Adrenal gland (tissue), 12 donors: ENCODE data around the gene AMFR. TPM values are rescaled to one million over a fixed set of nuclear protein-coding genes. Genes with fewer than 3 reads are reported as not detected.

Experiments
- DNase-seq, 7 donors: peaks; one replicate each; pipeline ENCODE4 v3.0.0-alpha.2; 2019 to 2020
- H3K27ac ChIP-seq, 5 donors: fragments of 200-600 bp; sonication (generic) in 4 of 5; 1 replicate in 3 of 5; 2 replicates in 2 of 5; pipeline versions ENCODE4 v1.5.1 to v1.8.0; 2016 to 2020; ENCODE audit warnings: mild to moderate bottlenecking in 1 of 5
- H3K27me3 ChIP-seq: fragments of 200-600 bp; 2 replicates; pipeline ENCODE4 v1.8.0; 2021
- H3K36me3 ChIP-seq, 2 donors: fragments of 200-600 bp; replicated peaks in 1 of 2; 1 replicate in 1 of 2; 2 replicates in 1 of 2; pipeline versions ENCODE4 v1.5.1 to v1.8.0; 2018 to 2022
- H3K4me1 ChIP-seq, 2 donors: fragments of 200-600 bp; replicated peaks in 1 of 2; 1 replicate in 1 of 2; 2 replicates in 1 of 2; pipeline versions ENCODE4 v1.5.1 to v1.8.0; 2018 to 2021
- H3K4me3 ChIP-seq, 4 donors: fragments of 200-600 bp; sonication (generic) in 3 of 4; one replicate each; pipeline ENCODE4 v1.5.1; 2016 to 2018
- H3K9me3 ChIP-seq, 3 donors: fragments of 200-600 bp; sonication (generic) in 1 of 3; replicated peaks in 1 of 3; 1 replicate in 2 of 3; 2 replicates in 1 of 3; pipeline versions ENCODE4 v1.5.1 to v1.8.0; 2016 to 2021
- CTCF ChIP-seq, 6 experiments: fragments of 450-650 bp in 4 of 6; fragments of 200-600 bp in 2 of 6; sonication (generic) in 1 of 6; IDR thresholded peaks; 1 replicate in 5 of 6; 2 replicates in 1 of 6; pipeline versions ENCODE4 v1.5.1 to v1.8.0; 2016 to 2021; ENCODE audit warnings: antibody characterized with exemption in 6 of 6, mild to moderate bottlenecking in 2 of 6, moderate library complexity in 1 of 6
- POLR2A ChIP-seq, 2 donors: fragments of 450-650 bp; IDR thresholded peaks; one replicate each; pipeline ENCODE4 v1.6.1; 2017; ENCODE audit warnings: antibody characterized with exemption in 2 of 2, mild to moderate bottlenecking in 2 of 2, moderate library complexity in 1 of 2
- WGBS, 4 donors: extraction: QIAGEN DNeasy Blood & Tissue Kit in 2 of 4; methylation state at CpG; one replicate each; pipeline versions ENCODE4 v1.1.5 to v1.1.7; 2013 to 2017; 5-methylcytosine and 5-hydroxymethylcytosine counted together
- intact Hi-C, 2 donors: fragments of 100-400 bp; cut with DNase I; formaldehyde crosslinking; loops; one replicate each; pipeline versions ENCODE4 v1.14.1 to v1.15.0; 2022 to 2023
- polyA plus RNA-seq, 3 donors: library from polyadenylated mRNA; stranded (reverse); fragments of 200-250 nt in 2 of 3; fragments of 350-450 nt in 1 of 3; fragmentation: Illumina TruSeq in 1 of 3; extraction: RNeasy Lipid Tissue Mini Kit (QIAGEN cat#74804) in 1 of 3; gene quantifications; one replicate each; pipeline ENCODE4 v1.2.3, GENCODE V29; 2013 to 2014
- total RNA-seq, 9 donors: library from RNA; depleted of rRNA in 4 of 9; stranded (reverse); fragments of >200 nt in 4 of 9; fragments of 120-200 nt in 1 of 9; fragmentation: NEBNext Ultra II Directional in 1 of 9; extraction: Animal tissue kit (Norgen Biotek cat#: 25700) in 1 of 9; gene quantifications; one replicate each; pipeline versions ENCODE4 v1.1.0 to v1.2.4, GENCODE V29; 2013 to 2023
- donor health status: healthy with polysubstance abuse.
- donor health status: Bipolar disorder and iron deficiency.
- donor health status: DM: yes; HTN: yes; CAD: no.
- donor health status: DM: no; HTN: no; CAD: no.
- donor health status: DM: no; HTN: no; CAD: no.
- donor health status: DM: yes; HTN: yes; CAD: no.

The AMFR gene
- total and polyA plus RNA-seq, 12 donors: 40.3 to 346 (median 206) TPM

GRCh38 chr16:56438038-56438437 lies 12.7 kb upstream of the AMFR start:
- Histone ChIP-seq H3K4me3 (no peak overlapping the region), H3K36me3 (peaks cover 0 to 45% of the 10 kb centered on the region in 2 donors), H3K9me3 (no peaks in the 10 kb centered on the region), H3K4me1 (no peaks in the 10 kb centered on the region), H3K27me3 (no peaks in the 10 kb centered on the region), H3K27ac (no peak overlapping the region)
- TF ChIP-seq POLR2A (IDR thresholded peaks at IDR 0.05) (no peak), CTCF (IDR thresholded peaks at IDR 0.05) (no peak)
- WGBS, 4 donors: 91 to 100% (median 100%) methylated on average over 1 of the region's 1 CpG
- intact Hi-C loops: no loop called here
- no peak for DNase-seq

GRCh38 chr16:56436258-56436657 lies 10.9 kb upstream of the AMFR start:
- intact Hi-C loops: no loop called here
- H3K27me3 ChIP-seq: no peaks in the 10 kb centered on the region
- DNase-seq: no peak
- H3K27ac ChIP-seq: no peak overlapping the region
- H3K4me1 ChIP-seq: no peaks in the 10 kb centered on the region
- H3K4me3 ChIP-seq: no peak overlapping the region
- TF ChIP-seq POLR2A (IDR thresholded peaks at IDR 0.05): no peak
- no peak for TF ChIP-seq CTCF (IDR thresholded peaks at IDR 0.05)
- H3K36me3 ChIP-seq: peaks cover 0 to 42% of the 10 kb centered on the region in 2 donors
- no peaks in the 10 kb centered on the region for H3K9me3 ChIP-seq

DNA sequence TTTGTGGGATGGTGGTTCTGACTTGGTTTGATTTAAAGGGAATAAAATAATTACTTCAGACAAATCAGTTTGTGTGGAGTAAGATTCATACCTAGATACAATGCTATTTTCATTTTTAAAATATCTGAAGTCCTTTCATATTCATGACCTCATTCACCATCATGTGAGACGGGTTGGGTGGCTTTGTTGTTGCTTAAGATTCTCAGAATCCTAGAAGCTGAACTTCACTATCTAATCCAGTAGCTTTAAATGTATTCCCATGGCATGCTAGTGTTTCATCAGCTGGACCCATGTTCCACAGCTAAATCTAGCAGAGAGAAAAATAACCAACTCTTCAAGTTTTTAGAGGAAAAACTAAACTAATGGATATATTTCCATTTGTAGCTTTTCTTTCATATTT lies 2.7 kb upstream of the AMFR start:
- H3K9me3 ChIP-seq: no peaks in the 10 kb centered on the region
- H3K36me3 ChIP-seq: peaks cover 0 to 2% of the 10 kb centered on the region in 2 donors
- intact Hi-C loops: no loop called here
- WGBS, 4 donors: 61 to 89% (median 82%) methylated on average over 1 of the region's 1 CpG
- no peak overlapping the region for H3K4me3 ChIP-seq
- DNase-seq: no peak
- no peaks in the 10 kb centered on the region for H3K27me3 ChIP-seq
- H3K27ac ChIP-seq: no peak overlapping the region
- peaks cover 10 to 11% of the 10 kb centered on the region in 2 donors for H3K4me1 ChIP-seq
- TF ChIP-seq POLR2A (IDR thresholded peaks at IDR 0.05) (no peak), CTCF (IDR thresholded peaks at IDR 0.05) (no peak)

DNA sequence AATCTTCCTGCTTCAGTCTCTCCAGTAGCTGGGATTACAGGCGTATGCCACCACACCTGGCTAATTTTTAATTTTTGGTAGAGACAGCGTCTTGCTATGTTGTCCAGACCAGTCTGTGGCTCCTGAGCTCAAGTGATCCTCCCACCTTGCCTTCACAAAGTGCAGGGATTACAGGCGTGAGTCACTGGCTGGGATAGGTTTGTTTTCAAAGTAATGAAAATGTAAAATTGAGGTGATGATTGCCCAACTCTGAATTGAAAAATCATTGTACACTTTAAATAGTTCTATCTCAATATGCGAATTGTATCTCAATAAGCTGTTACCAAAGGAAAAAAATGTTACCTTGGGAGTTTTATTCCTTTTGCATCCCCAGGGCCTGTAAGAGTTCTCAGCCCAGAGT lies 1.2 kb upstream of the AMFR start:
- peaks cover 23 to 26% of the 10 kb centered on the region in 2 donors for H3K4me1 ChIP-seq
- H3K4me3 ChIP-seq: no peak overlapping the region
- 91 to 92% (median 91%) methylated on average over 4 of the region's 4 CpGs for WGBS, 4 donors
- H3K27ac ChIP-seq: peak overlapping the region in 2 of 5 donors; percentile 85 to 97
- intact Hi-C loops: no loop called here
- DNase-seq: no peak
- H3K9me3 ChIP-seq: no peaks in the 10 kb centered on the region
- no peak for TF ChIP-seq POLR2A (IDR thresholded peaks at IDR 0.05)
- TF ChIP-seq CTCF (IDR thresholded peaks at IDR 0.05): no peak
- no peaks in the 10 kb centered on the region for H3K27me3 ChIP-seq
- H3K36me3 ChIP-seq: no peaks in the 10 kb centered on the region
